ENCODE measurements around the gene PSMD11. TPM values are rescaled to one million over a fixed set of nuclear protein-coding genes. Genes with fewer than 3 reads are reported as not detected.

The PSMD11 gene
- polyA plus RNA-seq, 4 donors, result 72.8 to 116 (median 105) TPM

DNA sequence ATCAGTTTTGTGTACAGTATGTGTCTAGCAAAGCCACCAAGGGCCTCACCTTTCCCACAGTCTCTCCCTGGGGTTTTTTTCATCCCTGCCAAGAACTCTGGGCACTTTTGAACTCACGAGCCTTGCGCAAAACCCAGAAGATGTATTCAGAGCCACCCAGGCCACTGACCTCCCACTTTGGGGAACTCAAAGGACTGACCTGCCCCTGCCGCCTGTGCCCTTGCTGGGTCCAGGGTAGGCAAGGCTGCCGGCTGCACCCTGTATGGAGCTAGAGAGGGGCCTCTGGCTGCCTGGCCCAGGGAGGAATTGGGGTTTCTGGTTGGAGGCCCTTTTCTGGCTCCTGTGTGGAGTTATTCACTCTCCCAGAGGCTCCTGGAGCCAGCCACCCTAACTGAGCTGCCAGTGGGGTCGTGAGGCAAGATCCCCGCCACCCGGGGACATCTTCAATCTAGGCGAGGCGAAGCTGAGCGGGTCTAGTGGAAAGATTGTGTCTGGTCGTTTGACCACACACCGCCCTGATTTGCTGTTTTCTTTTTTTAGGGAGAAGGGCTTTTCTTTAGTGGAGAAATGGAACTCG is 44.4 kb downstream of the PSMD11 start:
- DNase-seq (ENCODE audit: low read depth in 4 of 4, low spot score in 3 of 4), result no peak

DNA sequence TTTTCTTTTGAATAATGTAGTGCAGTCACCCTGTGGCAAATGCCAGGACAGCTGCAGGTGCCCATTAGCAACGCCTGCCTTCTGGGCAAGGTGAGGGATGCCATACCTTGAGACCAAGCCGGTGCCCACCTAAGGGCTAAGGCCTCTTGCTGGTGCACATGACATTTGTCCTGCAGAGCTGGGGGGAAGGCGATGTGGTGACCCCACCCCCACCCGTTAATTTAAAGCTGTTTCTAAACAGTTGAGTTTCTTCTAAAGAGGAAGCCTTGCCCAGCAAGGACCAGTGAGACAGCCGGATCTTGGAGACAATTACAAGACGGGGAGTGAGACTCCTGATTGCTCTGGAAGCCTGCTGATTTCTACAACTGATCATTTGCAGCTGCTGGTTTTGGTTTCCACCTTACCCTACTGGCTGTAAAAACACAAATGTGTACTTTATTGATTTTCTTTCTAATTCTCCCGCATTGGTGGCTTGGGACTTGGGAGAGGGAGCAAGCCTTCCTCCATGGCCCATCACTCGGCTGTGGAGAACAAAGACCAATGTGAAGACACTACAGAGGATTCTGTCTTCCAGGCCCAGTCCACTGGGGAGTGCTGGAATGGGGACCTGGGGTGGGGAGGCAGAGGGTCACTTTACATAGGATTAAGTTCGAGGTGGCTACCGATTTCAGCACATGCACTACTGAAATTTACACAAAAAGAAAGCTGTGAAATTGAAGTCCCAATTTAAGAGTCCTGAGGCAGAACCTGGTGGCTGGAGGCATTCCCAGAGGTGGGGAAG is 45.2 kb downstream of the PSMD11 start:
- DNase-seq (ENCODE audit: low read depth in 4 of 4, low spot score in 3 of 4), result no peak

DNA sequence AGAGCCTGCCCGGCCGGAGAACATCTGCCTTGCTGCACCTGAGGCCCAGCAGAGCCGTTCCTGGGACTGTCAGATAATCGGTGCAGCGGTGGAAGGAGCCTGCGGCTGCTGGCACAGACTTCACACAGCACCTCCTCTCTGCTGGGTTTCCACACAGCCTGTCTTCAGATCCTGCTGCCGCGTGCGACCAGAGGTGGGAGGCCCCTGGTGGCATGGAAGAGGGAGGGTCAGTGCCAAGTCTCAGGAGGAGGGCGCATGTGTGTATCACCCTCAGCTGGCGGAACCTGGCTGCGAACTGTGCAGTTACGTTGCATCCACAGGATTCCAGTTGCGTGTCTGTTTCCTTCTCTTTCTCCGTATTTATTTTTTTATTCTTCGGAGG is 45.8 kb downstream of the PSMD11 start:
- no peak for DNase-seq (ENCODE audit: low read depth in 4 of 4, low spot score in 3 of 4)

DNA sequence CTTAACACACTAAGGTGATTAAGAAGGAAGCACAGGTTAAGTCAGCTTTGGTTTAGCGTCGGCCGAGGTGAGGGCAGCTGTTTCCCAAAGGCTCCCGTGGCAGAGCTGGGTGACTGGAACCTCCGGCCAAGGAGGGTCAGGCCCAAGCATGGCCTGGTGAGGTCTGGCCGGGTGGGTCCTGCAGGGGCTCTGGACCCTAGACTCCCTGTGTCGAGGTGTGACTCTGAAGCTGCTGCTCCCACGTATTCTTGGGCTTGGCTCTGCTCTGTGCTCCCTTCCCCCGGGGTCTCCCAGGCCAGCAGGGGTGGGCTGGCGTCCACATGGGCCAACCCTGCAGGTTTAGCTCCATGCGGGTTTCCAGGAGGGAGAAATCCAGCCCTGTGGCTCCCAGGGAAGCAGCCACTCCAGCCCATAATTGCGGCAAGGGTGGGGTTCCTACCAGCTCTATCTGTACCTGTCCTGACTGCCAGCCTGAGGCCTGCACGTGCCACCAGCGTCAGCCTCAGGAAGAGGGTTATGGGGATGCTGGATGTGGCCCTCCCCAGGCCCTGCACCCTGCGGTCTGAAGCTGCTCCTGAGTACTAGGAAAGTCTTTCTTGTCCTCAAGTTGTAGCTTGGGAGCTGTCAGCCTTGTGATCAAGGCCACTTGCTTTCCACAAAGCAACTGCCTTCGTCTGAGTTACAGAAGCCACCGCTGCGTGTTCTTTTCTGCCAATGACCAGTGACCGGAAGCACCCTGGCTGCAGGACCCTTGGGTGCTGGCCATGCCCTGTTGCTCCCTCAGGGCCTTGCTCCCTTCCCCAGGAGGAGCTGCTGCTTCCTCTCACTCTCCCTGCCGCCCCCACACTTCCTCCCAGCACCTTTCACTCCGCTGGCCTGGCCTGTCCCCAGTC is 47.3 kb downstream of the PSMD11 start:
- DNase-seq (ENCODE audit: low read depth in 4 of 4, low spot score in 3 of 4), result no peak

DNA sequence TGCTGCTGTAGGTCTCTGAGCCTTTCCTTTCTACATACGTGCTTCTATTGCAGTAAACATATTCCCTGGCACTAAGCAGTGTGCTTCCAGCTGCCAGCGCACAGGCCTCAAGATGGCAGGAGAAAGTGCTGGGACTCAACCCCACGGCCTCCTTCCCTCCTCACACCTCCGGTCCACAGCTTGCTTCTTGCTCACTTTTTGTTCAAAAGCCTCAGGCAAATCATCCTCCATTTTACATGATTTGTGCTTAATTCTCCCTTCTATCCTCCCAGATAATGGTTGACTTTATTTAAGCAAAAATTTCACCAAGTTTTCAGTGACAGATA is 47.9 kb downstream of the PSMD11 start:
- DNase-seq (ENCODE audit: low read depth in 4 of 4, low spot score in 3 of 4), result no peak

DNA sequence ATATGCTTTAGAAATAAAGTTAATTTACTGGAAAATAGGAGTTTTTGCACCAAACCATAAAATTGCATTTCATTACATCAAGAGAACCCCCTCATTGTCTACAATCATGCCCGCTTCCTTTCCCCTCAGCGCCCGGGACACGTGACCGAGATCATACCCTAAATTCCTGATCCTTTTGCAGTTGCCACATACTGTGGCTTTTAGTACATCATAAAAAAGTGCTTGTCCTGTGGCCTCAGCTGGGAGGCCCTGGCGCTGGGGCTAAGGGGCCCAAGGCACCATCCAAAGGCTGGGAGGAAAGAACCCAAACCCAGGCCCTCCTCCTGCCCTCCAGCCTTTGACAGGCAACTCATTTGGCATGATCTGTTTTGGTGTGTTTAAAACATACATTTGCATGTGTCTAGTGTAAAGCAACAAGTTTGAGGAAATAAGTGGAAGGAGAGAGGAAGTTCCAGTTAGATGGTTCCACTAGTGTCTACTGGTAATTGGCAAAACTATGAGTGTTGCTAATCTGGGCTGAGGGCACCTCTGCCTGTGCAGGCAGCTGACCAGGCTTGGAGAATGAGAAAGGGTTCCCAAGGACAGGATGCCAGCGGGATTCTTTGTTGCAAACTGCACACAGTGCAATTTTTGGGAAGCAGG is 48.5 kb downstream of the PSMD11 start:
- DNase-seq (ENCODE audit: low read depth in 4 of 4, low spot score in 3 of 4), result no peak

DNA sequence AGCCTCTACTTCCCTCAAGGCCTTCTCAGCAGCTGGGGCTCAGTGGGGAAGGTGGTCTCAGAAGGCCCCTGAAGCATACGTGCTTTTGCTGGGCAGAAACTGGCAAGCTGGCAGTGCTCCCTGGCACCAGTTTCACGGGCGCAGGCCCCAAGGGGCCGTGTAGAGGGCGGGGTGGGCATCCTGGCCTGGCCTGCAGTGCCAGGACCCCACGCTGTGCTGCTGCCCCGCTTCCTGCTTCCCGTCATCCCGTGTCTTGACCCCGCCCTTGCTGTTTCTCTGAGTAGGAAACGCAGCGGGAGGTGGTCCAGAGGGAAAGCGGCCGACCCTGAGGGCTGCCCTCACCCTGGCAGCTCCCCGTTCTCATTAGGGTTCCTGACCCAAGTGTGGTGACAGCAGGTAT is 49.3 kb downstream of the PSMD11 start:
- no peak for DNase-seq (ENCODE audit: low read depth in 4 of 4, low spot score in 3 of 4)

DNA sequence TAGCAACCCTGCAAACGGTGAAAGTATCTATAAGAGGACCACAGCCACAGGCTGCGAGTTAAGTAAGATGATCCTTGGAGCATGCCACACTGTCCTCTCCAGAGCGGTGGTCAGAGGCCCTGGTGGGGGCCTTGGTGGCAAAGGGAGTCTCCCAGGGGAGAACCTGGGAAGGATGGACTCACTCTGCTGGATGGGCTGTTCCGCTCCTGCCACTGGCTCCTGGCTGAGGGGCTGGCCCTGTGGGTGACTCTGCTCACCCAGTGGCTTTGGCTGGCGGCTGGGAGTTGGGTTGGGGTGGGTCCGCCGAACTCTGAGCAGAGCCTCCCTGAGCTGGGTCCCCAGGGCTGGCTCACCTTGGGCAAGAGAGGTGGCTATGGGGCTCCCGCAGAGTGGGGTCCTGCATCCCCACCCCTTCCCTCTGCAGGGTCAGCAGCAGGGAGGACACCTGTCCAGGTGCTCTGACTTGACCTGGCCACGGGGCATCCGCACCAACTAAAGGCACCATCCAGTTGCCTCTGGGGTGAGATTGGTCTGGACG is 49.7 kb downstream of the PSMD11 start:
- no peak for DNase-seq (ENCODE audit: low read depth in 4 of 4, low spot score in 3 of 4)

DNA sequence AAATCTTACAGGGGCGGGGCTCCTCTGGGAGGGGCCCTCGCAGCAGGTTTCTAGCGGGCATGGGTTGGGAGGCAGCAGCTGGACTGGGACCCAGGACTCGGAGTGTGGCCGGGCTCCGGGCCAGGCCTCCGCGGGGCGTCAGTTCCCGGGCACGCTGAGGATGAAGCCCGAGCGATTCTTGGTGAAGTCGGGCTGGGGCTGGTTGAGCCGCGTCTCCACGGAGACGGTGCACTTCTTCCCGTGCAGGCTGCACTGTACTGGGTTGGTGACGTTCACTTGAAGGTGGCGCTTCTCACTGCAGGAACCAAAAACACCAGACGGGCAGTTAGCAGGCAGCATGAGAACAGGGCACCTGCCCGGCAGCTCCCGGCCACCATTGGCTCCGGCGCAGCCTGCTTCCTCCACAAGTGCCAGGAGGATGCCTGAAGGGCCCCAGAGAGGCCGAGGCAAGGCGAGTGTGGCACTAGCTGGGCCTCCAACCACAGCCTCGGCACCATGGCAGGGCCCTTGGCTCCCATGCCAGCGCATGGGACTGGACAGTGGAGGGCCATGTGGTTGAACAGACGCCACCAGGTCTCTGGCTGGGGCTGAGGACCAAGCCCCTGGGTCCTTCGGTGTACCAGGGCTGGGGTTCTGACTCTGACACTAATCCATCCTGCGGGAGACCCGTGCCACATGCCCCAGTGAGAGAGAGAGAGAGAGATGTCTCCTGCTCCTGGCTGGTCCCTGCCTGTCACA is 50.5 kb downstream of the PSMD11 start:
- no peak for DNase-seq (ENCODE audit: low read depth in 4 of 4, low spot score in 3 of 4)

DNA sequence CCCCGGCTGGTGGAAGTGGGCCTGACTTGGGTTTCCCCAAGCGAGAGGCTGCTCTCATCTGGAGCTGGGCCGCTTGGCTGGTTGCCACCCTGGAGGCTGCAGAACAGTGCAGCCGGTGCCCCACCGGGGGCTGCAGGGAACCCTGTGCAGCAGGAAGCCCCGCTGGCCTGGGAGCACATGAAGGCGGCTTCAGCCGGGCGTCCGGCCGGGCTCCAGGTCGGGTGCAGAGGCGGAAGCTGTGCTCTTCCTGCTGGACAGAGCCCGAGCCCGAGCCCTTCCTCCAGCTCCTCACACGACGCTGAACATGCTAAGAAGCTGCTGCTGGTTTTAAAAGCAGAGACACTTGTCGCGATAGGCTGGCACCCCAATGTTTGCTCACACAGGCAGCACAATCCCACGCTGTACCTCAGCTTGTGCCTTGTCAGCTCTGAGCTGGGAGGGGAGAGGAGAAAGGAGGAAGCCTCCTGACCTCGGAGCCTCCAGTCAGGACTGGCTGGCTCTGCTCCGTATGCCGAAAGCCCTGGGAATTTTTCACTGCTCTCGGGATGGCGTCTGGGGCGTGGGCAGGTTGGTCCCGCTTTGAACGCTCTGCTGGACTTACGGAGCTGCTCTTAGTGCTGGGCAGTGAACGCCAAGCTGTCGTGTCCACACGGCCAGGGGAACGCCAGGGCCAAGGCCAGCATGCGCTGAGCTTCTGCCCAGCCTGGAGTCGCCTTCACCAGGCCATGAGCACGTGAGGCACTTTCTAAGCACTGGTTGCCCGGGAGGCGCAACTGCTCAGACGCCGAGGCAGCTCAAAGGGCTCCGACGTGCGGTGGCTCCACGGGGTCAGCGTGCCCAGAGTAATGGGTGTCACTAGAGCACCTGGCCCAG is 51.3 kb downstream of the PSMD11 start:
- DNase-seq (ENCODE audit: low read depth in 4 of 4, low spot score in 3 of 4), result no peak

DNA sequence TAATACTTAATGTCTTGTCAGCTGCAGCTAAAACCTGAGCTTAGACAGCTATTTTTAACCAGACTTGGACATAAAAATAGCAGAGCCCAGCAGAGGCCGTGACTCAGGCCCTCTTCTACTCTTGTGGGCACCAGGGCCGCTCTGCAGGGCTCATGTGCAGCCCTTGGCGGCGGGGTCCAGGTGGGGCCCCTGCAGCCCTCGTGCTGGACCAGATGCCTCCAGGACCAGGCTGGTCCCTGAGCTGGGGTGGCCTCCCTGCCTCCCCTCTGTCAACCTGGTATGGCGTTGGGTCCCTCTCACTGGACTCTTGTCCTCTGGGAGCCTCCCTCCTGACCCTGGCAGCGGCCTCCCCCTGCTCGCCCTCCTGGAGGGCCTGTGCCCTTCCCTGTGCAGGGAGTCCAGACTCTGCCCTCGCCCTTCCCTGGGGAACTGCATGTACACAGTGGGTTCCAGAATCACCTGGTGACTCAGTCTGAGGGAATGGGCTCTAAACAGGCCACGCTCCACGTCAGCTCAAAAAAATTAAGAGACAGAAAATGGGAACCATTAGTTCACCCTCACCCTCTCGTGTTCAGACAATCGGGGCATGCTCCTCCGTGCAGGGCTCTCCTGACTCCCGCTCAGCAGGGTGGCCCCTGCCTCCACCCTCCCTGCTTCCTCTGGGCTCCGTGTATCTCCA is 52.2 kb downstream of the PSMD11 start:
- DNase-seq (ENCODE audit: low read depth in 4 of 4, low spot score in 3 of 4), result no peak

DNA sequence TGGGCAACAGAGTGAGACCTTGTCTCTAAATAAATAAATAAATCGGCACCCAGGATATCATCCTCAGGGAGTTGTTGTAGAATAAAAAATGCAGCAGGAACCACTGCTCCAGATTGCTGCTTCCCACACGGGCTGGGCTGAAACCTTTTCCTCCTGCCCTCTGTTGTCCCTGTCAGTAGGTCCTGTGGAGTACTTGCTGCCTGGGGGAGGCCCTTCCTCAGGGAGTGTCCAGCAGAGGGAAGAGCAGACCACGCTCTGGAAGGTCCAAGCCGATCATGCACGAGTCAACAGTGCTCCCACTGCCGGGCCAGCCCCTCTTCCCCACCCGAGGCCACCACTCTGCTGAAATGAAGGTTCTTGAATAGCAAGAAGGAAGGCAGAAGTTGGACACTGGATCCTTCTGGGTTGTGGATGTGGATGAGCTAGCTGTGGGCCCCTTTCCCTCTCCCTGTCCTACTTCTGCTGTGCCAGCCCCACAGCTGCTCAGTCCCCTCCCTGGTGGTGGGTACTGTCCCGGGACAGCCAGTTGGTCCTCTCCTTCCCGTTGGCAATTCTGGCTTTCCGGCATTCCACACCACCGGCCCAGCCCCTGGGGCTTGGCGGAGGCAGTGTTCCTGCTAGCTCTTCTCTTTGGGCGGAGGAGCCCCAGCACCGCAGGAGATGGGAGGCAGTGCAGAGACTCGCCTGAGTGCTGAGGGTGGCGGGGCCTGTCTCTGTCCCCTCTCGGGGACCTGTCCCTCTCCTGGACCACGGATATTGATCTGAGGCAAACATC is 53.3 kb downstream of the PSMD11 start:
- no peak for DNase-seq (ENCODE audit: low read depth in 4 of 4, low spot score in 3 of 4)

DNA sequence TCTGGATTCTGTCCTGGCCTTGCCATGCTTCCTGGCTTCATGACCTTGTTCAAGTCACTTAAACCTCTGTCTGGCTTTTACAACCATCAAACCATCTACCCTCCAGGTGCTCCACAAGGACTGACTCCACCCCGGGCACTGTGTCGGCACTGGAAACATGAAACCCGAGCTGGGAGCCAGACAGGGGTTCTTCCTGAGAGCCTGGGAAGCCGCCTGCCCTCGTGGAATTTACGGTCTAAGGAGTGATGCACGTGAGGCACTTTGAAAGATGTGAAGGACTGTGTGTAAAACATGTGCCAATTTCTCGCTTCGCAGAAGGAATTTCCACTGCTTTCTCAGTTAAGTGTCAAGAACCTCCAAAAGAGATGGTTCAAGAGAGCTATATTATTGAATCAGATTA is 54.1 kb downstream of the PSMD11 start:
- no peak for DNase-seq (ENCODE audit: low read depth in 4 of 4, low spot score in 3 of 4)

DNA sequence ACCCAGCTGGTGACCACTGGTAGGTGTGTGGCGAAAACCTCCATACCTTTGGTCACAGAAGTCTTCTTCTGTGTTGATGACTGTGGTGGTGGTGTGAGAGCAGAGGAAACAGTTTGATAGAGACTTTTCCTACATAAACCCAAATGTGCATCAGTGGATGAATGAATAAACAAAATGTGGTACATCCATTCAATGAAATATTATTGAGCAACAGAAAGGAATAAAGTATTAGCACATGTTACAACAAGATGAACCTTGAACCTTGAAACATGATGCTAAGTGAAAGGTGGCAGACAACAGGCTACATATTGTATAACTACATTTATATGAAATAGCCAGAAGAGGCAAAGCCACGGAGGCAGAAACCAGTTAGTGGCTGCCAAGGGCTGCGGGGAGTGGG is 57.7 kb downstream of the PSMD11 start:
- no peak for DNase-seq (ENCODE audit: low read depth in 4 of 4, low spot score in 3 of 4)

DNA sequence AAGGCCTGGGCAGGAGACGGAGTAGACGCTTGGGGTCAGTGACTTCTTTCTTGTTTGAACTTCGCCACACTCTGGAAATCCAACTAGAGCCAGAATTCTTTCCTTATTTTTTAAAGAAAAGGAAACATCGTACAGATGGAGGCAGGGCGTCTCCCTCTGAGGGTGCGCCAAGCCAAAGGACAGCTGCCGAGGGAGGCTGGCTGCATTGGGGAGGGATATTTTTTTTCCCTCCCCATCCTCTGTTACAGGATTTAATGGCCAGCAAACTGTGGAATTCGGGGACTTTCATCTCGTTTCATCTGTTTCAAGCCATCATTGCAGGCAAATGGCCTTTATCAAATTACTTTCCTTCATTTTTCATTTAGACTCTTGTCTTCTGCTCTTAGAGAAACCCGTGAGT is 58.4 kb downstream of the PSMD11 start:
- no peak for DNase-seq (ENCODE audit: low read depth in 4 of 4, low spot score in 3 of 4)

DNA sequence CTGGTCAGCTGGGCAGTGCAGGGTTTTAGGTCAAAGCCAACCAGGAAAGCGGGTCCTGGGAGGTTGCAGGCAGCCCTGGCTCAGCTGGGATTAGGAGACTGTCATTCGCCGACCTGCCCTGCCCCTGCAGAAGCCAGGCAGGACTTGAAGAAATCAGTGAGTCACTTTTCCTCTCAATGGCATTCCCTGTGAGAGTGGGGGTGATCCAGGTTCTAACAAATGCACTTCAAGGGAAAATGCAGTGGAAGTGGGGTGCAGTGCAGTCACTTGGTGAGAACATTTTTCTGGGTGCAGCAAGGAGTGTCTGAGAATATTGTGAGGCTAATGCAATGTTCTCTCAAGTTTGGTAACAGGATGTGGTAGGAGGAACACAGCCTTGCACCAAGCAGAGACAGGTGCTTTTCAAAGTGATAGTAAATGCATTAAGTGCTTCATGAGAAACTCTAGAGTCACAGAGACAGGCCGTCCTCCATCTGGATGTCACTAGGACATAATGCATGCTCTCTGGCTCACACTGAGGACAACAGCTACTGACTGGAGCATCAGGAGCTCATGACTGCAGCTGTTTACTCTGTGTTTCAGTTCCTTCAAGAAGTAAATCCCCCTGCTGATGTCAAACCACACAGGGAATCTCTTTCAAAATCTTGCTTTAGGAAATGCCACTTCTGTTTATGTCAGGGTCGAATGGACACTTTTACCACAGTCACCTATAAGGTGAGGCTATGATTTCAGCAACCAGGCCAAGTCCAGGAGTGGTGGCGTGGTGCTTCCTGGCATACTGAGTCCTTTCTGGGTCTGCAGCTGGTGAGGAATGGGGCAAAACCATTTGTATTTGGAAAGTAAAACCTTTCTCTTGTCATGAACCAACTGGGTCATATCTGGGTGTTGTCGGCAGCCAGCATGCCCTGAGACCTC is 59.2 kb downstream of the PSMD11 start:
- DNase-seq (ENCODE audit: low read depth in 4 of 4, low spot score in 3 of 4), result no peak
